HepG2 (cell line): Measurements from ENCODE around the gene NHERF2. TPM values are rescaled to one million over a fixed set of nuclear protein-coding genes. Genes with fewer than 3 reads are reported as not detected.

ENCODE experiments used
- ATAD3A ChIP-seq: sonication (generic); formaldehyde crosslinking; IDR thresholded peaks from 2 replicates; pipeline ENCODE4 v1.4.0; 2020; ENCODE audit warnings: missing genetic modification reagents
- KIAA2018 ChIP-seq: sonication (generic); formaldehyde crosslinking; IDR thresholded peaks from 2 replicates; pipeline ENCODE4 v1.5.0; 2020; ENCODE audit warnings: mild to moderate bottlenecking, missing genetic modification reagents, borderline replicate concordance
- RBAK ChIP-seq: sonication (generic); formaldehyde crosslinking; IDR thresholded peaks from 2 replicates; pipeline ENCODE4 v1.5.1; 2020; ENCODE audit warnings: mild to moderate bottlenecking, missing genetic modification reagents
- SALL2 ChIP-seq: sonication (generic); formaldehyde crosslinking; IDR thresholded peaks from 2 replicates; pipeline ENCODE4 v1.8.1; 2023; ENCODE audit warnings: mild to moderate bottlenecking, missing genetic modification reagents, inconsistent platforms
- SIX1 ChIP-seq: sonication (generic); formaldehyde crosslinking; IDR thresholded peaks from 2 replicates; pipeline ENCODE4 v1.4.0; 2020; ENCODE audit warnings: missing genetic modification reagents, borderline replicate concordance
- TSC22D2 ChIP-seq: sonication (generic); formaldehyde crosslinking; IDR thresholded peaks from 2 replicates; pipeline ENCODE4 v1.5.1; 2020; ENCODE audit warnings: missing genetic modification reagents, mild to moderate bottlenecking, borderline replicate concordance
- ZHX1 ChIP-seq: sonication (generic); formaldehyde crosslinking; IDR thresholded peaks from 2 replicates; pipeline ENCODE4 v1.8.1; 2022; ENCODE audit warnings: low read depth, mild to moderate bottlenecking, missing genetic modification reagents
- ZNF207 ChIP-seq: fragments of 450-650 bp; IDR thresholded peaks from 2 replicates; pipeline ENCODE4 v1.6.1; 2016; ENCODE audit warnings: antibody characterized with exemption, borderline replicate concordance
- ZNF256 ChIP-seq: sonication (generic); formaldehyde crosslinking; conservative IDR thresholded peaks from 2 replicates; pipeline ENCODE4 v1.4.0; 2020; ENCODE audit warnings: missing genetic modification reagents
- ZNF367 ChIP-seq: sonication (generic); formaldehyde crosslinking; IDR thresholded peaks from 2 replicates; pipeline ENCODE4 v1.4.0; 2020; ENCODE audit warnings: missing genetic modification reagents, borderline replicate concordance
- ZNF382 ChIP-seq: sonication (generic); formaldehyde crosslinking; IDR thresholded peaks from 2 replicates; pipeline ENCODE4 v1.5.0; 2020; ENCODE audit warnings: missing genetic modification reagents, mild to moderate bottlenecking, borderline replicate concordance
- ZNF720 ChIP-seq: sonication (generic); formaldehyde crosslinking; IDR thresholded peaks from 2 replicates; pipeline ENCODE4 v1.4.0; 2020; ENCODE audit warnings: missing genetic modification reagents
- ZNF766 ChIP-seq: sonication (generic); formaldehyde crosslinking; IDR thresholded peaks from 2 replicates; pipeline ENCODE4 v1.5.0; 2020; ENCODE audit warnings: missing genetic modification reagents, borderline replicate concordance
- ZSCAN25 ChIP-seq: sonication (generic); formaldehyde crosslinking; IDR thresholded peaks from 2 replicates; pipeline ENCODE4 v1.8.0; 2022; ENCODE audit warnings: mild to moderate bottlenecking, missing genetic modification reagents
- polyA plus RNA-seq, 8 experiments: library from polyadenylated mRNA; depleted of rRNA in 3 of 8; stranded (reverse) in 7 of 8; unstranded in 1 of 8; fragments of >200 nt; fragmentation: Illumina TruSeq in 4 of 8; extraction: Trizol in 4 of 8; gene quantifications; 2 replicates each; pipeline versions ENCODE4 v1.2.1 to v1.2.3, GENCODE V29; 2011 to 2016; ENCODE audit warnings: low read depth in 4 of 8, missing spikeins in 1 of 8, mixed read lengths in 1 of 8; ENCODE audit not compliant: insufficient read depth in 1 of 8
- total RNA-seq, 5 experiments: library from RNA; depleted of rRNA; stranded (reverse); fragments of >200 nt; fragmentation: Illumina TruSeq; extraction: Trizol; gene quantifications; 2 replicates each; pipeline ENCODE4 v1.2.3, GENCODE V29; 2016; ENCODE audit warnings: low read depth in 1 of 5
- TF ChIP-seq, protein P1 (sequence below): sonication (generic); formaldehyde crosslinking; IDR thresholded peaks from 2 replicates; pipeline ENCODE4 v1.5.1; 2020; ENCODE audit warnings: missing genetic modification reagents, mild to moderate bottlenecking, borderline replicate concordance
- TF ChIP-seq, protein P2 (sequence below): sonication (generic); formaldehyde crosslinking; IDR thresholded peaks from 2 replicates; pipeline ENCODE4 v1.4.0; 2020; ENCODE audit warnings: missing genetic modification reagents

NHERF2 gene
- total and polyA plus RNA-seq, 2 of the 13 experiments (the other 11 are each of a cell fraction or from before 2014, with no cell fraction given) = 23.7 to 39.3 TPM

DNA sequence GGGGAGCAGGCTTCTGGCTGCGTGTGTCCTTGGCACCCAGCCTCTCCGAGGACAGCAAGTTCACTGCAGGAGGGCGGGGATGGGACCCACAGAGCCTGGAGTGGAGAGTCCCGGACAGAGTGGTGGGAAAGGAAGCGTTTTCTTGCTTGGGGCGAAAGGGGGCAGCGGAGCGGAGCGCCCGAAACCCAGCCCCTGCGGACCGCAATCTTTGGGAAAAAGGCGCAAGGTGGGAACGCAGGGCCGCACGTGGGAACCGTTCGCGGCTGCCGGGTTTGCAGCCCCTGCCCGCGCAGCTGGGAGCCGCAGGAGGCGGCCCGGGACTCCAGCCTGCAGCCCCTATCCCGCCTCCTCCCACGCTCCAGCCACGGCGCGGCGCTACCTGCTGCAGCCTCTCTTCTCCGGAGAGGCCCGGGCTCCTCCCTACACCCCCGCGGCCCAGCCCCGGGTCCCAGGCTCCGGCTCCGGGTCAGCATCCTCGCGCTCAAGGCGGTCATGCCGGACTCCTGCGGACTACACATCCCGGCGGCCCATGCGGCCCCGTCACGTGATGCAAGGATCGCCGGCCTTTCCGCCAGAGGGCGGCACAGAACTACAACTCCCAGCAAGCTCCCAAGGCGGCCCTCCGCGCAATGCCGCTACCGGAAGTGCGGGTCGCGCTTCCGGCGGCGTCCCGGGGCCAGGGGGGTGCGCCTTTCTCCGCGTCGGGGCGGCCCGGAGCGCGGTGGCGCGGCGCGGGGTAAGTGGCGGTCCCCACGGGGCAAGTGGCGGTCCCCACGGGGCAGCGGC is 20.8 kb downstream of the NHERF2 start, which contains the start of the genes NTHL1 and TSC2 (continued):
- peak; percentile 19; the same call in 1 of the 2 replicates for TF ChIP-seq ZSCAN25 (CRISPR knock-in tag)
- no peak for TF ChIP-seq RBAK (CRISPR knock-in tag)
- TF ChIP-seq TSC22D2 (CRISPR knock-in tag) = 0 out of 2 replicates have a peak, but pooled peaks have one; percentile 33
- no peak for TF ChIP-seq ATAD3A
- peak; percentile 48; the same call in 1 of the 2 replicates for TF ChIP-seq ZNF766 (CRISPR knock-in tag)
- TF ChIP-seq SALL2 (CRISPR knock-in tag) = peak; percentile 53
- no peak; the same call in 1 of the 2 replicates for TF ChIP-seq ZNF207
- no peak for TF ChIP-seq ZNF256 (CRISPR knock-in tag)
- TF ChIP-seq, protein P1, sequence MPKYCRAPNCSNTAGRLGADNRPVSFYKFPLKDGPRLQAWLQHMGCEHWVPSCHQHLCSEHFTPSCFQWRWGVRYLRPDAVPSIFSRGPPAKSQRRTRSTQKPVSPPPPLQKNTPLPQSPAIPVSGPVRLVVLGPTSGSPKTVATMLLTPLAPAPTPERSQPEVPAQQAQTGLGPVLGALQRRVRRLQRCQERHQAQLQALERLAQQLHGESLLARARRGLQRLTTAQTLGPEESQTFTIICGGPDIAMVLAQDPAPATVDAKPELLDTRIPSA (CRISPR knock-in tag) = no peak; the same call in 1 of the 2 replicates
- no peak for TF ChIP-seq ZNF720 (CRISPR knock-in tag)
- TF ChIP-seq ZNF367 (CRISPR knock-in tag) = no peak
- no peak for TF ChIP-seq KIAA2018 (CRISPR knock-in tag)
- TF ChIP-seq, protein P2, sequence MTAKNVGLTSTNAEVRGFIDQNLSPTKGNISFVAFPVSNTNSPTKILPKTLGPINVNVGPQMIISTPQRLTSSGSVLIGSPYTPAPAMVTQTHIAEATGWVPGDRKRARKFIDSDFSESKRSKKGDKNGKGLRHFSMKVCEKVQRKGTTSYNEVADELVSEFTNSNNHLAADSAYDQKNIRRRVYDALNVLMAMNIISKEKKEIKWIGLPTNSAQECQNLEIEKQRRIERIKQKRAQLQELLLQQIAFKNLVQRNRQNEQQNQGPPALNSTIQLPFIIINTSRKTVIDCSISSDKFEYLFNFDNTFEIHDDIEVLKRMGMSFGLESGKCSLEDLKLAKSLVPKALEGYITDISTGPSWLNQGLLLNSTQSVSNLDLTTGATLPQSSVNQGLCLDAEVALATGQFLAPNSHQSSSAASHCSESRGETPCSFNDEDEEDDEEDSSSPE (CRISPR knock-in tag) = peak; percentile 75
- peak; percentile 73 for TF ChIP-seq ZHX1 (CRISPR knock-in tag)
- no peak for TF ChIP-seq SIX1
- TF ChIP-seq ZNF382 (CRISPR knock-in tag) = no peak
